A673 (cell line): ENCODE measurements around the gene KISS1R. TPM values are rescaled to one million over a fixed set of nuclear protein-coding genes. Genes with fewer than 3 reads are reported as not detected.

Source experiments
- BruUV-seq: library from RNA; stranded (reverse); fragments of 400-500 nt; replicated peaks from 2 replicates; lab custom pipeline; 2021; lab: Mats Ljungman, UMichigan
- CTCF ChIA-PET: fragments of 300-600 bp; sonication (Branson Sonifier 250); formaldehyde crosslinking; loops from one replicate; lab custom pipeline; 2022; ENCODE audit warnings: antibody characterized with exemption; lab: Charles Lee
- POLR2A ChIA-PET: fragments of 300-600 bp; sonication (Branson Sonifier 250); formaldehyde crosslinking; loops from one replicate; lab custom pipeline; 2022; ENCODE audit warnings: antibody characterized with exemption; ENCODE audit not compliant: low non-redundant PET; lab: Charles Lee
- DNase-seq: peaks from one replicate; pipeline ENCODE4 v3.0.0-alpha.2; 2015; ENCODE audit warnings: low spot score
- H3K27ac ChIP-seq: fragments of 200-600 bp; sonication (generic); 2 replicates; pipeline ENCODE4 v1.5.1; 2016; ENCODE audit warnings: mixed run types, low read depth, mild to moderate bottlenecking, mixed read lengths, antibody characterized with exemption, low read length; ENCODE audit not compliant: poor library complexity, severe bottlenecking
- H3K27me3 ChIP-seq: fragments of 200-600 bp; sonication (generic); replicated peaks from 2 replicates; pipeline ENCODE4 v1.6.1; 2017; ENCODE audit warnings: mixed run types, low read depth, mild to moderate bottlenecking, mixed read lengths, antibody characterized with exemption, low read length; ENCODE audit not compliant: insufficient read depth, poor library complexity
- H3K36me3 ChIP-seq: fragments of 200-600 bp; sonication (generic); 2 replicates; pipeline ENCODE4 v1.6.1; 2016; ENCODE audit warnings: mixed run types, mild to moderate bottlenecking, mixed read lengths, antibody characterized with exemption, low read length; ENCODE audit not compliant: insufficient read depth, poor library complexity, severe bottlenecking
- H3K4me1 ChIP-seq: fragments of 200-600 bp; sonication (generic); 2 replicates; pipeline ENCODE4 v1.6.1; 2017; ENCODE audit warnings: mixed run types, mild to moderate bottlenecking, mixed read lengths, antibody characterized with exemption, low read length; ENCODE audit not compliant: insufficient read depth, poor library complexity, severe bottlenecking
- H3K4me3 ChIP-seq: fragments of 200-600 bp; sonication (generic); 2 replicates; pipeline ENCODE4 v1.5.1; 2016; ENCODE audit warnings: low read depth, mixed run types, mild to moderate bottlenecking, mixed read lengths, low read length; ENCODE audit not compliant: poor library complexity, severe bottlenecking
- H3K9me3 ChIP-seq: fragments of 200-600 bp; sonication (generic); 2 replicates; pipeline ENCODE4 v1.6.1; 2016; ENCODE audit warnings: mixed run types, low read depth, mild to moderate bottlenecking, mixed read lengths, antibody characterized with exemption, low read length; ENCODE audit not compliant: poor library complexity, severe bottlenecking
- CTCF ChIP-seq: fragments of 300-800, 200-600 bp; sonication (generic); conservative IDR thresholded peaks from 2 replicates; pipeline ENCODE4 v1.5.1; 2017; ENCODE audit warnings: low read depth, mild to moderate bottlenecking, antibody characterized with exemption, low read length, moderate library complexity, mixed read lengths
- EZH2 ChIP-seq: fragments of 200-600 bp; sonication (generic); IDR thresholded peaks from 2 replicates; pipeline ENCODE4 v1.6.1; 2017; ENCODE audit warnings: borderline replicate concordance, low read depth, mild to moderate bottlenecking, mixed read lengths, antibody characterized with exemption, low read length; ENCODE audit not compliant: poor library complexity, severe bottlenecking
- intact Hi-C: fragments of 100-400 bp; cut with micrococcal nuclease; formaldehyde crosslinking; loops from one replicate; pipeline ENCODE4 v1.10.0; 2022; ENCODE audit not compliant: unreplicated experiment
- total RNA-seq: library from RNA; stranded (reverse); gene quantifications from 2 replicates; pipeline ENCODE4 v1.2.3, GENCODE V29; 2021

The KISS1R gene
- total RNA-seq, 1 experiment from 2014 or later, result not detected

GRCh38 chr19:896999-897398 is 20.1 kb upstream of the KISS1R start:
- POLR2A ChIA-PET, result no interaction called here
- DNase-seq, result no peak
- no TSS peak for BruUV-seq
- H3K4me1 ChIP-seq, result no peaks in the 10 kb centered on the region
- intact Hi-C loops, result no loop called here
- H3K4me3 ChIP-seq, result no peak overlapping the region
- peaks cover 4% of the 10 kb centered on the region for H3K36me3 ChIP-seq
- H3K9me3 ChIP-seq, result no peaks in the 10 kb centered on the region
- H3K27me3 ChIP-seq, result no peaks in the 10 kb centered on the region
- H3K27ac ChIP-seq, result no peak overlapping the region
- CTCF ChIA-PET, result no interaction called here
- TF ChIP-seq CTCF (no peak), EZH2 (no peak)

GRCh38 chr19:897442-898039 is 19.6 kb upstream of the KISS1R start:
- no peak for TF ChIP-seq CTCF
- TF ChIP-seq EZH2, result no peak
- intact Hi-C loops, result no loop called here
- no peak for DNase-seq
- H3K4me3 ChIP-seq, result no peak overlapping the region
- H3K36me3 ChIP-seq, result peaks cover 4% of the 10 kb centered on the region
- ChIA-PET POLR2A (no interaction called here), CTCF (no interaction called here)
- H3K27me3 ChIP-seq, result no peaks in the 10 kb centered on the region
- H3K27ac ChIP-seq, result no peak overlapping the region
- no peaks in the 10 kb centered on the region for H3K4me1 ChIP-seq
- H3K9me3 ChIP-seq, result no peaks in the 10 kb centered on the region
- BruUV-seq, result no TSS peak

GRCh38 chr19:898663-899062 is 18.5 kb upstream of the KISS1R start:
- H3K9me3 ChIP-seq, result no peaks in the 10 kb centered on the region
- H3K27ac ChIP-seq, result no peak overlapping the region
- CTCF ChIA-PET, result interaction anchor here (0.7 kb wide), 1 partner anchor 319 kb away, joined by 3 read pairs; no protein-coding TSS in a partner anchor
- DNase-seq, result peak; percentile 49
- no peak overlapping the region for H3K4me3 ChIP-seq
- intact Hi-C loops, result no loop called here
- peaks cover 4% of the 10 kb centered on the region for H3K36me3 ChIP-seq
- no TSS peak for BruUV-seq
- peaks cover 8% of the 10 kb centered on the region for H3K4me1 ChIP-seq
- no peaks in the 10 kb centered on the region for H3K27me3 ChIP-seq
- POLR2A ChIA-PET, result no interaction called here
- TF ChIP-seq EZH2 (no peak), CTCF (no peak)
